ENCODE results near the gene SEPHS2.

SEPHS2 gene

DNA sequence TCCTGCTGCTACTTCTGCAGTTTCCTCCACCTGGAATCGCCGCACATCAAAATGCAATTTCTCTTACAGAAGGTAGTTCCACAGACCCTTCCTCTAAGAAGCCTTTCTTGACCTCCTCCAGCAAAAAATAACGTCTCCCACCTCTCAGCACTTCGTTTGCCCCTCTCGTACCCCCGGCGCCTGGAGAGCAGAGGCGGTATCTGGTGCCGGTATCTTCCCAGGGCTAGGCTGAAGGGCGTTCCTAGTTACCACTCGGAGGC is 16.3 kb downstream of the SEPHS2 start:
- no peak for DNase-seq

DNA sequence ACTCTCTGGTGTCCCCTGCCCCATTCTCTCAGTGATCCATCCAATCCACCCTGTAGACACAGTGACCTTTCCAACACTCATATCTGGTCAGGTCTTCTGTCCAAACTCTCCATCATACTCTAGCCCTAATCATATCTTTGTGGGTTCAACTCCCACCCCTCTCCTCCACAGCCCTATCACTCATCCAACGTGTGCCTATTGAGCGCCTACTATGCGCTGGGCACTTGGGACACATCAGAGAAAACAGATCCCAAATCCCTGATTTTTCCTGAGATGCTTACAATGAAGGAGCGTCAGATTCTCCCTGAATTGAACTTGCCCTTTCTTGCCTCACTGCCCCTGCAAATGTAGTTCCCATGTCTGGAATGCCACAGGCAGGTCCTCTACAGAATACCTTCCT is 17.6 kb downstream of the SEPHS2 start:
- no peak for DNase-seq

DNA sequence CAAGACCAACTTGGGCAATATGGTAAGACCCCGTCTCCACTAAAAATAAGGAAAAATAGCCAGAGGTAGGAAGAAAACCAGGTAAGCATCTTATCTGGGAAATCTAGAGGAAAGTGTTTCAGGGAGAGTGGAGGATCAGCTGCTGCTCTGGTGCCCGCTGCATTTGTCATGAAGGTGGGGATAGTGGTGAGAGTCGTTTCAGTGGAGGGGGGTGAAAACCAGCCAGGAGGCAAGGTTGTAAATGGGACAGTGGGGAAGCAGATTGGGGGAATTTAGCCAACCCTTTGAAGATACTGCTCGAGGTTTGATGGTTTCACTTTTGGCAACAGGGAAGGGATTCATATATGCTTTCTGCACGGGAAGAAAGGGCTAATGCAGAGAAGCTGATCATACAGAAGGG is 24.7 kb downstream of the SEPHS2 start:
- DNase-seq: no peak

DNA sequence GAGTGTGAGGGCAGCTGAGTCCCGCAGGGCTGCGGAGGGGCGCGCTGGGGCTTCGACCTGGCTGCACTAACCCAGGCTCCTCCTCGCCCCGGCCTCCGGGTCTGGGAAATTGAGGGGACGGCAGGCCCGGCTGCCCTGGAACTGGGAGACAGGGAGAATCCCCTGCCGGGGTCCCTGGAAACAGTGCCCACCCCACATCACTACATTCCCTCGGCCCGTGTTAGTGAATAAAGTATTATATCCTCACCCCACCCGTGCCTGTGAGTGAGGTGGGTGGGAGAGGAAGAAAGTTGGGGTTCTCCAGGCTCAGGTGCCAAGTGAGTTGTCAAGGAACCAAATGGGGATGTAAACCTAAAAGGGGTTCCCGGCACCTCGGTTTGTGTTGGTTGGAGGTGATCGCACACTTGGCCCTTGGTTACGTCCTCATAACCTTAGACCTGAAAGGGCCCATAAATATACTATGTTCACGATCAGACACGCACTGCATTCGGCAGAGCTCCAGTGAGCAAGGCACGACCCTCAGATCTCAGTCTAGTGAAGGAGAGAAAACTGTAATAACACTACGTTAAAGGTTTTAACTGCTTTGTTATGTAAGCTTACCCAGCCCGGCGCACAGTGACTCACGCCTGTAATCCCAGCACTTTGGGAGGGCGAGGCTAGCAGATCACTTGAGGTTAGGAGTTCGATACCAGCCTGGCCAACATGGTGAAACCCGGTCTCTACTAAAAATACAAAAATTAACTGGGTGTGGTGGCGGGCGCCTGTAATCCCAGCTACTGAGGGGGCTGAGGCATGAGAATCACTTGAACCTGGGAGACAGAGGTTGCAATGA is 27.1 kb downstream of the SEPHS2 start:
- DNase-seq: no peak

DNA sequence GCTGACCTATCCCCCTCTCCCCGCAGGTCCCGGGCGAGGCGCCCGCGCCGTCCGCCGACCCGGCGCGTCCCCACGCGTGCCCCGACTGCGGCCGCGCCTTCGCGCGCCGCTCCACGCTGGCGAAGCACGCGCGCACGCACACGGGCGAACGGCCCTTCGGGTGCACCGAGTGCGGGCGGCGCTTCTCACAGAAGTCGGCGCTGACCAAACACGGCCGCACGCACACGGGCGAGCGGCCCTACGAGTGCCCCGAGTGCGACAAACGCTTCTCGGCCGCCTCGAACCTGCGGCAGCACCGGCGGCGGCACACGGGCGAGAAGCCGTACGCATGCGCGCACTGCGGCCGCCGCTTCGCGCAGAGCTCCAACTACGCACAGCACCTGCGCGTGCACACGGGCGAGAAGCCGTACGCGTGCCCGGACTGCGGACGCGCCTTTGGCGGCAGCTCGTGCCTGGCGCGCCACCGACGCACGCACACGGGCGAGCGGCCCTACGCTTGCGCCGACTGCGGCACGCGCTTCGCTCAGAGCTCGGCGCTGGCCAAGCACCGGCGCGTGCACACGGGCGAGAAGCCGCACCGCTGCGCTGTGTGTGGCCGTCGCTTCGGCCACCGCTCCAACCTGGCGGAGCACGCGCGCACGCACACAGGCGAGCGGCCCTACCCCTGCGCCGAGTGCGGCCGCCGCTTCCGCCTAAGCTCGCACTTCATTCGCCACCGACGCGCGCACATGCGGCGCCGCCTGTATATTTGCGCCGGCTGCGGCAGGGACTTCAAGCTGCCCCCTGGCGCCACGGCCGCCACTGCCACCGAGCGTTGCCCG is 27.9 kb downstream of the SEPHS2 start:
- peak; percentile 96 for DNase-seq

DNA sequence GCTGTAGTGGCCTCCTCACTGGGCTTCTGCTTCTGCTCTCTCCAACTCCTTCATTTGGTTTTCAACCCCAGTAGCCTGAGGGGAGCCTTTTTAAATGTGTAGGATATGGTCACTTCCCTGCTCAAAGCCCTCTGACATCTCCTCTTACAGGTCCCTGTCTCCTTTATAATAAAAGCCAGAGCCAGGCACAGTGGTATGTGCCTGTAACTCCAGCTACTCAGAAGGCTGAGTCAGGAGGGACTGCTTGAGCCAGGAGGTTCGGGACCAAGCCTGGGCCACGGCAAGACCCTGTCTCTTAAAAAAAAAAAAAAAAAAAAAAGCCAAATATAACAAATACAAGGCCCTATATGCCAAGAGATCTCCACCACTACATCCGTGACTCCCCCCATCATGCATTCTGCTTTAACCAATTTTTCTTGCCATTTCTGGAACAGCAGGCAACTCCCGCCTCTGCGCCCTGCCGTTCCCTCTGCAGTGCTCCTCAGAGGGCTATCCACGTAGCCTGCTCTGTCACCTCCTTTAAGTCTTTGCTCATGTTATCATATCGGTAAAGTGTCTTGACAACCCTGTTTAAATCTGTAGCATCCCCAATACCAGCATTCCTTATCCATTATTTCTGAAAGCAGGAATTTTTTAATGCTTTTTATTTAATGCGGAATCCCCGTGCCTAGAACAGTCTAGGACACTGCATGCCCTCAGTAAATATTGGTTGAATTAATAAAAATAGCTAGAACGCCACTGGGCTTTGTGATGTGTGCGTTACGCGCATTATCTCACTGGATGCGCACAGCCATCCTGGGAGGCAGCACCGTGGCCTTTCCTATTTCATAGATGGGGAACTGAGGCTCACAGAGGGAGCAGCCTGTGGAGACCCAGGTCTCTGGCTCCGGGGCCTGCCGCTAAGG is 28.8 kb downstream of the SEPHS2 start:
- DNase-seq: no peak

DNA sequence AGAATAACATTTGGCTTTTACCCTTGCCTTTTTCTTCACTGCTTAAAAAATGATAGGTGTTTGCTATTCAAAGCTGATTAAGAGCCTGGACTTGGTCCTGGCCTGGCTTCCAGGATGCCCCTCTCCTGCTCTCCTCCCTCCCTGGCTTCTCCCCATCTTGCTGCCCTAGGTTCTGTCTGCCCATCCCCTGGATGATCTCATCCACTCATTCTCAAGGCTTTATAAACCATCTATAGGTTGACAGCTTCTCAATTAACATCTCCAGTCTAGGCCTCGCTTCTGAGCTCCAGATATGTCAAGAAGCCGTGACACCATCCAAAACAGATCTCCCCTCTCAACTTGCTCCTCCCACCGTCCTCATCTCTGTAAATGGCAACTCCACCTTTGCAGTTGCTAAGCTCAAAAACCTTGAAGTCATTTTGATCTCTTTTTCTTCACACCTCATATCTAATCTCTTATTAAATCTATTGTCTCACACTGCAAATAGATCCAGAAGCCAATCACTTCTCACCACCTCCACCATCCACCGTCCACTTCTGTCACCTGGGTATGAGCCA is 29.5 kb downstream of the SEPHS2 start:
- no peak for DNase-seq

DNA sequence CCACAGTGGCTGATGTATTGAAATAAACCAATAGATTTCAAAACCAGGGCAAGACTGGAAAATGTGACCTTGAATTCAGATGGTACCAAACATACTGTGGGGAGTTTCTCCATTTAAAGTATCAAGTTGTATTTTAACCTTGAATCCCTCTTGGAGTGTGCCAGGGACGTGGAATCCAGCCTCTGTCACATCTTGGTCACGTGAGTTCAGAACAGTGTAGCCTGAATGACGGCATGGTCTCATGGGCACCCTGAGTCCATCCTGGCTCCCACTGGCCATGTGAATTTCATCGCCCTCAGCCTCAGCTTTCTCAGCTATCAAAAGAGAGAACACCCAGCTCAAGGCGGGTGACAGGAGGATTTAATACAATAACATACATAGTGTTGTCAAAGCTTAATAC is 31.5 kb downstream of the SEPHS2 start:
- no peak for DNase-seq

DNA sequence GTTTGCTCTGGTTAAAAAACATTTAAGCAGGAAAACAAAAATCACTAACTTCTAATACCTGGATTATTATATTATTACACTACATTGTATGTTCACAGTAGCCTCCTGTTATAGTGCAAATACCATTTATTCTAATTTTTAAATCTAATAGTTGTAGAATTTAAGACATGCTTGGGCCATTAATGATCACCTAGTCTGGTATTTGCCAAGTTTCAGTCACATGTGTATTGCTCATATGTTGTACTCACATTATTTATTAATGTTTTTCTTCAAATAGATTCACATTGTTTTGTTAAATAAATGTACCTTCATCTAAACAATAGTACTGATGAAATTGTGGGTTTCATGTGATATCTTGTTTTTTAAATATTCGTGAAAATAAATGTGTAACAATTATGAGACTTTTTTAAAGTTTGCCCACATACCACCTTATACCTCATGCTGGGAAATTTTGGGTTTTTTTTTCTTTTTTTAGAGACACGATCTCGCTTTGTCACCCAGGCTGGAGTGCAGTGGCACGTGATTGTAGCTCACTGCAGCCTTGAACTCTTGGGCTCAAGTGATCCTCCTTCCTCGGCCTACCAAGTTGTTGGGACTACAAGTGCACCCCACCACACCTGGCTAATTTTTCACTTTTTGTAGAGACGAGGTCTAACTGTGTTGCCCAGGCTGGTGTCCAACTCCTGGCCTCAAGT is 32.4 kb downstream of the SEPHS2 start:
- no peak for DNase-seq

DNA sequence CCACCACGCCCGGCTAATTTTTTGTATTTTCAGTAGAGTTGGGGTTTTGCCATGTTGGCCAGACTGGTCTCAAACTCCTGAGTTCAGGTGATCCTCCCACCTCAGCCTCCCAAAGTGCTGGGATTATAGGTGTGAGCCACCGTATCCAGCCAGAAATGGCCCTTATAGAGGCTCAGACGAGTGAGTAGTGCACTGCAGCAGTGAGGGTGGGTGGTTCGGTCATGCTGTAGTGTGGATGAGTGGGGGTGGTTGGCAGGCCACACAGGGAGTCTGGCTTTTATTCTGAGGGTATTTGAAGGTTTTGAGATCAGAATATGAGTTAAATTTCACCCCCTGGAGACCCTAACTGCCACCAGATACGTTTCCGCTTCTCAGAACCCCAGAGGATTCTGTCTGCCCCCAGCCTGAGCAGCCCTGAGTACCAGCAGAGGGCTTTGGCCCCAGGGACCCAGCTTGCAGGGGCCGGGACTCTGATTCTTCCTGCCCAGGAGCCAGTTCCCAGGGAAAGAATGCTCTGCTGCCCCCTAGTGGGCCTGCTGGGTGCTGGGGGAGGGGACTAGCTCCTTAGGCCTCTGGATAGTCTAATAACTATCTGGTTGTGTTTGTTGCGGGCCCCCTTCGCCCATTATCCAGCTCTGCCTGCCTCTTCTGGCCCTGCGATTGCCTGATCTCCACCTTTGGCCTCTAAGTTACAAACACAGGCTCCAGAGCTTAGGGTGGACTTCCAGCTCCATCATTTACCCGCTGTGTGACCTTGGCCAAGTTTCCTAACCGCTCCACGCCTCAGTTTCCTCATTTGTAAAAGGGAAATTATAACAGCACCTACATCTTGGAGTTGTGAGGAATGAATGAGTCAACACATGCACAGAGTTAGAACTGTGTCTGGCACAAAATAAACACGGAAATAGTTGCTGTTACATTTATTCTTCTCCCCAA is 36.3 kb downstream of the SEPHS2 start:
- DNase-seq: peak; percentile 73

DNA sequence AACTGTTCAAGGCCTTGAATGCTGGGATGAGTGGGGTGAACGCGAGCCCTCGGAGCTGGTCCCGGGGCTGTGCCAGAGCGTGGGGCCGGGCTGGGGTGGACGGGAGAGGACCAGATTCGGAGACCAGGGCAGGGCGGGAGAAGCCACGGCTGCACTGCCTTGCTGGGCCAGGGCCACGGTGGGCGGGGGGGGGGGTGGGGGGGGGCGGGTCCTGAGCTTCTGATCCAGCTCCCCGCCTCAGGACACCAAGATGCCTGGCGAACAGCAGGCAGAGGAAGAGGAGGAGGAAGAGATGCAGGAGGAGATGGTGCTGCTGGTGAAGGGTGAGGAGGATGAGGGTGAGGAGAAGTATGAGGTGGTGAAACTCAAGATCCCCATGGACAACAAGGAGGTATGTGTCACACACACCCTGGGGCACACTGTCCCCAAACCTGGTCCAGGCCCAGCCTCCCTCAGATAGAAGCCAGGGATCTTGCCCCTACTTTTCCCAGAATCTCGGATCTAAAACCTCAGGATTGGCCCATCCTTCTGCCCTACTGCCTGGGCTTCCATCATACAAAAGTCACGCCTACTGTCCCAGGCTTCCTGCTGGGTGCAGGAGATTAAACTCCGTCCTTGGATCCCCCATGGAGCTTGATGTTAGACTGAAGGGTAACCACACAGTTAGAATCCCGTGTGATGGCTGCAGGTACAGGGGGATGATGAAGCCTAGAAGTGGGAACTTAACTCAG is 37.7 kb downstream of the SEPHS2 start:
- DNase-seq: no peak

DNA sequence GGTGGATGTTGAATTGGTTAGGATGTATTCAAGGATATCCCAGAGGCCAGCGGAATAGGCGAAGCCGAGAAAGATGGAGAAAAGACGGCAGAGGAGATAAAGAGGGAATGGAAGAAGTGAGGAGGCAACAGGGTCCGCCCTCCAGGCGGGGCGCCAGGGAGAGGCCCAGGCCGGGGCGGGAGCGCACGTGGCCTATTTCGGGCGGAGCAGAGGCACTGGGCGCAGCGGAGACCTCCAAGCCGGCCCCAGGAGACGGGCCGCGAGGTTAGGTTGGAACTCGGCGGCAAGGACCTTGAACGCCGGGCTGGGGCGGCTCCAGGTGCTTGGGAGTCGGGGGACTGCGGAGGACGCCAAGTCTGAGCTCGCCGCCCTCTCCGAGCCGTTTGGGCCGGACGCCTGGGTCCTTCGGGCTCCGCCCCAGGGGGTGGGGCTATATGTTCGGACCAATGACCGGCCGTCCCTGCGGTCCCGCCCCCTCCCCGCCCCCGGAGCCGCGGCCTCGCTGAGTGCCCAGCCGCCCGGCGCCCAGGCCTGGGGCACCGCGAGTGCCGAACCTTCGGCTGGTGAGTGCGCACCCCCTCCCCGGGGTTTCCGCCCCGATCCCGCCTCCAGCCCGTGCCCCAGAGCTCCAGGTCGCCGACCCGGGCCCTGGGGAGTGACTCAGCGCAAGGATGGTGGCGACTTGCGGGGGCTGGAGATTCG is 38.4 kb downstream of the SEPHS2 start, which contains the start of gene ZNF771:
TSS of gene ZNF771 (plus strand) at position 505 of the 702 bp plus-strand sequence. CDS start 448 bp downstream, outside the sequence.
- DNase-seq: peak; percentile 90

DNA sequence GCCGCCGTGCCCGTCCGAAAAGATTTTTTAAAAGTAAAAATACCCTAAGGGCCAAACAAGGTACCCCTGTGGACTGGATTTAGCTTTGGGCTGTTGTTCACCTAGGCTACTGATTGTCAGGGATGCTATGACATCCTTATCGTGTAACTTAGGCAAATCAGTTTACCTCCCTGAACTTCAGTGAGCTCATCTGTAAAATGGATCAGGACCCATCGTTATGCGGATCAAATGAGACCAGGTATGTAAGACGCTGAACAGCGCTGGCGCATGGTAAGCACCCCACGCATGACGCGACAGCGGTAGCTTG is 38.9 kb downstream of the SEPHS2 start:
- DNase-seq: no peak

DNA sequence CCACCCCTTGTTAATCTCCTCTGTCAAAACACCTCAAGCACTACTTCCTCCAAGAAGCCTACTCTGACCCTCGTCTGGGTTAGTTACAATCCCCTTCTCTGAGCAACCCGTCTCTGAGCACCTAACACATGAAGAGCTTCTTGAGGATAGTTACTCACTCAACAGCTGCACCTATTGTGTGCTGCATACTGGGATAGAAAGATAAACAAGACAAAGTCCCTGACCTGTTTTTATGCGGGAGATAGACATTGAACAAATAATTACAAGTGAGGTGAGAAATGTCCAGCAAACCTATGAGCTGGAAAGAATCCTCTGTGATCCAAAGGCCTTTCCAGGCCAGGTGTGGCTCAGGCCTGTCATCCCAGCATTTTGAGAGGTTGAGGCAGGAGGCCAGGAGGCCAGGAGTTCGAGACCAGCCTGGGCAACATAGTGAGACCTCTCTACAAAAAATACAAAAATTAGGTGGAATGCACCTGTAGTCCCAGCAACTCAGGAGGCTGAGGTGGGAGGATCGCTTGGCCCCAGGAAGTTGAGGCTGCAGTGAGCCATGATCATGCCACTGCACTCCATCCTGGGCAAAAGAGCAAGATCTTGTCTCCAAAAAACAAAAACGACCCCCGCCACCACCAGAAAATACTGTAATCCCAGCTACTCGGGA is 43.8 kb downstream of the SEPHS2 start:
- DNase-seq: no peak

DNA sequence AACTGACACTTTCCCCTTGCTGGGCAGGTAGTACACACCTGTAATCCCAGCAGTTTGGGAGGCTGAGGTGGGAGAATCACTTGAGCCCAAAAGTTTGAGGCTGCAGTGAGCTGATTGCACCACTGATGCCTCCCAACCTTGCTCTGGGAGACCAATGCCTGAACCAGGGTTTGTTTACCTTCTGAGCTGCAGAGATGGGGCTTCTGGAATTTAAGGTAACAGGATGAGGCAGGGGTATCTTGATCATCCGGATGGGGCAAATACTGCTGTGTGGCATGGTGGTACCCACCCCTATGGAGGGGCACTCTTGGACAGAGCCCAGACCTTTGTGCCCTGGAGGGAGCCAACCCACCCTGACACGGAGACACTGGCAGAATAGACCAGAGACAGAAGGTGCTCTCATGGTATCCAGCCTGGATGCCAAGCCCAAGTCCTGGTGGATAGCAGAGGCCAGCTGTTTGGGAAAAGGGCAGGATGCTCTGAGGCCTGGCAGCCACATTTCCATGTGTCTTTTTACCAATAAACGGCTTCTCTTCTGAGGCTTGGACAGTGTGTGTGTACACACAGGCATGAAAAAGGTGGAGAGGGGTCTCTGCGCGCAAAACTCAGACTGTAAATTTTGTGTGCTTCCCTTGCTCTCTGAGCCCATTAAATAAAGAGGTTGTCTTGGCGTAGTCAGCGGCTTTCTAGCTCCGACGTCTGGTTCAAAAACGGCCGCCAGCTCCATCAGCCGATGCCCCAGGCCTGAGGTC is 46.1 kb downstream of the SEPHS2 start:
- DNase-seq: no peak

DNA sequence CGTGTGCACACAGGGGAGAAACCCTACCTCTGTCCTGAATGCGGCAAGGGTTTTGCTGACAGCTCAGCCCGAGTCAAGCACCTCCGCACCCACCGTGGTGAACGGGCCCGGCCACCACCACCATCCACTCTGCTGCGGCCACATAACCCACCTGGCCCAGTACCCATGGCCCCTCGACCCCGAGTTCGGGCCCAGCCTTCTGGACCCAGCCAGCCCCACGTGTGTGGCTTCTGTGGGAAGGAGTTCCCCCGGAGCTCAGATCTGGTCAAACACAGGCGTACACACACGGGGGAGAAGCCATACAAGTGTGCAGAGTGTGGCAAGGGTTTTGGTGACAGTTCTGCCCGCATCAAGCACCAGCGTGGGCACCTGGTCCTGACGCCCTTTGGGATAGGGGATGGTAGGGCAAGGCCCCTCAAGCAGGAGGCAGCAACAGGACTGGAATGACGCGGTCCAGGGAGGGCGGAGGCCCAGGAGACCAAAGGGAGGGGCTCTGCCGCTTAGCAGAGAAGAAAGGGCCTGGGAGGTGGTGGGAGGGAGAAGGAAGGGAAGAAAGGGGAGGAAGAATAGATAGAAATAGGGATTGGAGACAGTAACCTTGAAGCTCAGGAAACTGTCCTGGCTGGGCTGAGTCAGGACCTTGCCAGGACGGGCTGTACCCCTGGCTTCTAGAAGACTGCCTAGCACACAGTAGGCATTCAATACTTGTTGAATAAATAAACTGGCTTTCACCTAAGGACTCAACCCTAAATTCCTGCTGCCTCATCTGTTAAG is 46.8 kb downstream of the SEPHS2 start:
- no peak for DNase-seq

DNA sequence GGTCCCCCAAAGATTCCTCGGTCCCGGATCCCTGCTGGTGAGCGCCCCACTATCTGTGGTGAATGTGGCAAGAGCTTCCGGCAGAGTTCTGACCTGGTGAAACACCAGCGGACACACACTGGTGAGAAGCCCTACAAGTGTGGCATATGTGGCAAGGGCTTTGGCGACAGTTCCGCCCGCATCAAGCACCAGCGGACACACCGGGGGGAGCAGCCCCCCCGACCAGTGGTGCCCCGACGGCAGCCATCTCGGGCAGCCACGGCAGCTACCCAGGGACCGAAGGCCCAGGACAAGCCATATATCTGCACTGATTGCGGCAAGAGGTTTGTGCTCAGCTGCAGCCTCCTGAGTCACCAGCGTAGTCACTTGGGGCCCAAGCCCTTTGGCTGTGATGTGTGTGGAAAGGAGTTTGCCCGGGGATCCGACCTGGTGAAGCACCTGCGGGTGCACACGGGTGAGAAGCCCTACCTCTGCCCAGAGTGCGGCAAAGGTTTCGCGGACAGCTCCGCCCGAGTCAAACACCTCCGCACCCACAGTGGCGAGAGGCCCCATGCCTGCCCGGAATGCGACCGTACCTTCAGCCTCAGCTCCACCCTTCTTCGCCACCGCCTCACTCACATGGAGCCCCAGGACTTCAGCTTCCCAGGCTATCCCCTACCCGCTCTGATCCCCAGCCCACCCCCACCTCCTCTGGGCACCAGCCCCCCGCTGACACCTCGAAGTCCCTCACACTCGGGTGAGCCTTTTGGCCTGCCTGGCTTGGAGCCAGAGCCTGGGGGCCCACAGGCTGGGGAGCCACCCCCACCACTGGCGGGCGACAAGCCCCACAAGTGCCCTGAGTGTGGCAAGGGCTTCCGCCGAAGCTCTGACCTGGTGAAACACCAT is 47.7 kb downstream of the SEPHS2 start:
- DNase-seq: no peak

Measured in COR-L47 (cell line).